H9 (cell line): Measurements from ENCODE around the gene CCDC85B. TPM values are rescaled to one million over a fixed set of nuclear protein-coding genes. Genes with fewer than 3 reads are reported as not detected.
A peak's percentile ranks its signal among the peaks of the same experiment; 100 is the strongest.

Experiments used
- DNase-seq: peaks from one replicate; pipeline ENCODE4 v3.0.0-alpha.2; 2017
- H2AFZ ChIP-seq: one replicate; pipeline ENCODE4 v1.6.1; 2013; ENCODE audit warnings: mild to moderate bottlenecking, low read length, control low read depth, moderate library complexity
- H2AK5ac ChIP-seq: 2 replicates; pipeline ENCODE4 v1.6.1; 2013; ENCODE audit warnings: low read length, control low read depth, mixed read lengths; ENCODE audit not compliant: insufficient read length
- H2BK120ac ChIP-seq: one replicate; pipeline ENCODE4 v1.6.1; 2013; ENCODE audit warnings: low read depth, mild to moderate bottlenecking, low read length, control low read depth, inconsistent platforms; ENCODE audit not compliant: poor library complexity, severe bottlenecking
- H2BK12ac ChIP-seq: 2 replicates; pipeline ENCODE4 v1.6.1; 2013; ENCODE audit warnings: low read length, control low read depth, mixed read lengths, low read depth; ENCODE audit not compliant: insufficient read length
- H2BK15ac ChIP-seq: 2 replicates; pipeline ENCODE4 v1.6.1; 2013; ENCODE audit warnings: low read depth, low read length, control low read depth
- H2BK20ac ChIP-seq: one replicate; pipeline ENCODE4 v1.6.1; 2013; ENCODE audit warnings: low read depth, mild to moderate bottlenecking, low read length, control low read depth, inconsistent platforms; ENCODE audit not compliant: poor library complexity, severe bottlenecking
- H2BK5ac ChIP-seq: 2 replicates; pipeline ENCODE4 v1.6.1; 2013; ENCODE audit warnings: low read length, control low read depth, mixed read lengths; ENCODE audit not compliant: insufficient read length
- H3K14ac ChIP-seq: 2 replicates; pipeline ENCODE4 v1.6.1; 2013; ENCODE audit warnings: low read length, control low read depth; ENCODE audit not compliant: insufficient read depth
- H3K18ac ChIP-seq: 2 replicates; pipeline ENCODE4 v1.6.1; 2013; ENCODE audit warnings: low read depth, mild to moderate bottlenecking, mixed read lengths, low read length, control low read depth; ENCODE audit not compliant: insufficient read length
- H3K23ac ChIP-seq: 2 replicates; pipeline ENCODE4 v1.6.1; 2013; ENCODE audit warnings: low read length, control low read depth, mixed read lengths, low read depth; ENCODE audit not compliant: insufficient read length
- H3K23me2 ChIP-seq: 2 replicates; pipeline ENCODE4 v1.6.1; 2013; ENCODE audit warnings: low read depth, mild to moderate bottlenecking, mixed read lengths, low read length, control low read depth; ENCODE audit not compliant: insufficient read length, poor library complexity, severe bottlenecking
- H3K27ac ChIP-seq: 2 replicates; pipeline ENCODE4 v1.5.1; 2013; ENCODE audit warnings: low read length, control low read depth, mixed read lengths, low read depth; ENCODE audit not compliant: insufficient read length
- H3K27me3 ChIP-seq: 2 replicates; pipeline ENCODE4 v1.6.1; 2013; ENCODE audit warnings: low read length, control low read depth, inconsistent platforms; ENCODE audit not compliant: insufficient read depth
- H3K4ac ChIP-seq: 2 replicates; pipeline ENCODE4 v1.6.1; 2013; ENCODE audit warnings: low read depth, mild to moderate bottlenecking, control low read depth, inconsistent platforms, low read length, moderate library complexity
- H3K4me1 ChIP-seq: 2 replicates; pipeline ENCODE4 v1.6.1; 2013; ENCODE audit warnings: low read length, control low read depth, inconsistent platforms; ENCODE audit not compliant: insufficient read depth
- H3K4me2 ChIP-seq: 2 replicates; pipeline ENCODE4 v1.6.1; 2013; ENCODE audit warnings: low read length, control low read depth, mixed read lengths; ENCODE audit not compliant: insufficient read length, insufficient read depth
- H3K56ac ChIP-seq: 2 replicates; pipeline ENCODE4 v1.6.1; 2013; ENCODE audit warnings: low read depth, mild to moderate bottlenecking, mixed read lengths, low read length, control low read depth; ENCODE audit not compliant: insufficient read length
- H3K79me1 ChIP-seq: 2 replicates; pipeline ENCODE4 v1.6.1; 2013; ENCODE audit warnings: low read depth, mild to moderate bottlenecking, moderate library complexity, low read length, control low read depth, inconsistent platforms; ENCODE audit not compliant: insufficient read depth, poor library complexity, severe bottlenecking
- H3K79me2 ChIP-seq: 2 replicates; pipeline ENCODE4 v1.6.1; 2013; ENCODE audit warnings: low read length, control low read depth, inconsistent platforms; ENCODE audit not compliant: insufficient read depth
- H3K9ac ChIP-seq: 2 replicates; pipeline ENCODE4 v1.6.1; 2013; ENCODE audit warnings: low read length, control low read depth, mixed read lengths; ENCODE audit not compliant: insufficient read length; ENCODE audit errors: extremely low read depth
- H3K9me3 ChIP-seq: one replicate; pipeline ENCODE4 v1.6.1; 2013; ENCODE audit warnings: low read depth, low read length, inconsistent platforms; ENCODE audit not compliant: control insufficient read depth
- H3T11ph ChIP-seq: one replicate; pipeline ENCODE4 v1.6.1; 2013; ENCODE audit warnings: mild to moderate bottlenecking, low read length, control low read depth, inconsistent platforms
- H4K20me1 ChIP-seq: one replicate; pipeline ENCODE4 v1.6.1; 2013; ENCODE audit not compliant: control insufficient read depth, insufficient read length, insufficient read depth
- H4K5ac ChIP-seq: 2 replicates; pipeline ENCODE4 v1.6.1; 2013; ENCODE audit warnings: low read depth, mild to moderate bottlenecking, mixed read lengths, low read length, control low read depth; ENCODE audit not compliant: insufficient read length
- H4K8ac ChIP-seq: replicated peaks from 2 replicates; pipeline ENCODE4 v1.6.1; 2013; ENCODE audit warnings: low read length, control low read depth, mixed read lengths, low read depth; ENCODE audit not compliant: insufficient read length
- H4K91ac ChIP-seq: 2 replicates; pipeline ENCODE4 v1.6.1; 2013; ENCODE audit warnings: low read depth, mild to moderate bottlenecking, moderate library complexity, mixed read lengths, low read length, control low read depth; ENCODE audit not compliant: insufficient read length
- H3K27ac Mint-ChIP-seq, 3 experiments: 2 replicates in 2 of 3; 3 replicates in 1 of 3; pipeline ENCODE4 v1.8.0; 2020 to 2021; ENCODE audit warnings: mixed read lengths in 3 of 3, mild to moderate bottlenecking in 1 of 3, moderate library complexity in 1 of 3
- H3K27me3 Mint-ChIP-seq: 2 replicates; pipeline ENCODE4 v1.8.0; 2021; ENCODE audit warnings: low read depth, mild to moderate bottlenecking, moderate library complexity, mixed read lengths
- H3K36me3 Mint-ChIP-seq, 3 experiments: 2 replicates in 2 of 3; 3 replicates in 1 of 3; pipeline ENCODE4 v1.8.0; 2020 to 2021; ENCODE audit warnings: low read depth in 3 of 3, mixed read lengths in 3 of 3; ENCODE audit not compliant: insufficient read depth in 1 of 3
- H3K4me1 Mint-ChIP-seq, 2 experiments: 2 replicates each; pipeline ENCODE4 v1.8.0; 2020; ENCODE audit warnings: mixed read lengths in 2 of 2
- H3K4me3 Mint-ChIP-seq, 2 experiments: 2 replicates in 1 of 2; 3 replicates in 1 of 2; pipeline ENCODE4 v1.8.0; 2020 to 2021; ENCODE audit warnings: mild to moderate bottlenecking in 2 of 2, mixed read lengths in 2 of 2, moderate library complexity in 1 of 2
- H3K9me3 Mint-ChIP-seq, 2 experiments: 2 replicates in 1 of 2; 3 replicates in 1 of 2; pipeline ENCODE4 v1.8.0; 2020; ENCODE audit warnings: mild to moderate bottlenecking in 2 of 2, mixed read lengths in 2 of 2, moderate library complexity in 1 of 2
- CTCF ChIP-seq: fragments of 200-600 bp; sonication (generic); conservative IDR thresholded peaks from 3 replicates; pipeline ENCODE4 v1.8.0; 2021; ENCODE audit warnings: antibody characterized with exemption, mild to moderate bottlenecking
- WGBS: extraction: QIAGEN DNeasy Blood & Tissue Kit; methylation state at CpG from one replicate; pipeline ENCODE4 v1.1.7; 2013; ENCODE audit warnings: missing lambda C conversion rate, low lambda C conversion rate, mixed read lengths; ENCODE audit not compliant: insufficient read length; ENCODE audit errors: extremely low coverage; 5-methylcytosine and 5-hydroxymethylcytosine counted together
- total RNA-seq: library from RNA; stranded (reverse); gene quantifications from 2 replicates; pipeline ENCODE4 v1.2.1, GENCODE V29; 2021

The CCDC85B gene
- total RNA-seq, 1 experiment from 2014 or later = 23.3 TPM

GRCh38 chr11:65919573-65920371 lies 29.3 kb downstream of the CCDC85B start:
- Histone ChIP-seq H3K79me1 (no peaks in the 10 kb centered on the region), H3T11ph (no peak overlapping the region), H2BK15ac (no peak overlapping the region), H3K27ac (no peak overlapping the region), H3K23ac (no peak overlapping the region), H3K4me1 (no peaks in the 10 kb centered on the region; the same call in 1 of the 2 replicates), H3K18ac (no peak overlapping the region), H2BK12ac (no peak overlapping the region), H3K9ac (no peak overlapping the region), H2AK5ac (no peak overlapping the region), H2BK20ac (no peak overlapping the region), H3K4me2 (peak overlapping the region; percentile 57), H3K56ac (no peak overlapping the region), H3K4ac (no peak overlapping the region), H3K27me3 (no peaks in the 10 kb centered on the region), H3K79me2 (no peaks in the 10 kb centered on the region), H2BK120ac (no peak overlapping the region), H2BK5ac (no peak overlapping the region), H4K20me1 (no peaks in the 10 kb centered on the region), H4K5ac (no peak overlapping the region), H3K23me2 (peaks cover 11% of the 10 kb centered on the region), H2AFZ (no peak overlapping the region), H3K14ac (no peak overlapping the region), H4K8ac (no peak overlapping the region), H4K91ac (no peak overlapping the region), H3K9me3 (no peaks in the 10 kb centered on the region)
- Mint-ChIP-seq H3K27me3 (peaks cover 2% of the 10 kb centered on the region), H3K4me3 (peak overlapping the region; percentile 84 to 93), H3K27ac (peak overlapping the region in 1 of 3 experiments; percentile 85; a peak in 1 of 7 replicates), H3K36me3 (peaks cover 1 to 25% (median 23%) of the 10 kb centered on the region in 3 experiments; a peak in 6 of 7 replicates), H3K4me1 (peaks cover 19 to 26% of the 10 kb centered on the region in 2 experiments), H3K9me3 (no peaks in the 10 kb centered on the region; a peak in 1 of 5 replicates)
- peak; percentile 54 for DNase-seq
- TF ChIP-seq CTCF = no peak
- WGBS = no CpG with 5 or more reads among the region's 60 CpGs
